SU-DHL-6 (cell line): Measurements from ENCODE around the gene RADIL.

Experiments used
- CTCF ChIP-seq: fragments of 200-600 bp; sonication (generic); IDR thresholded peaks from one replicate; pipeline ENCODE4 v1.5.1; 2017; ENCODE audit warnings: antibody characterized with exemption, mild to moderate bottlenecking, low read length, moderate library complexity; ENCODE audit not compliant: insufficient read depth, poor library complexity, severe bottlenecking
- EZH2phosphoT487 ChIP-seq: fragments of 200-600 bp; sonication (generic), shearing (Covaris generic); conservative IDR thresholded peaks from 2 replicates; pipeline ENCODE4 v1.6.1; 2018; ENCODE audit warnings: mild to moderate bottlenecking, antibody characterized with exemption, low read length, moderate library complexity, mixed read lengths

GRCh38 chr7:4861227-4861626 is 22.3 kb downstream of the RADIL start:
- TF ChIP-seq CTCF, result no peak
- TF ChIP-seq EZH2phosphoT487, result no peak
